GM19395 (cell line): ENCODE measurements around the gene HRH1.
A peak's percentile ranks its signal among the peaks of the same experiment; 100 is the strongest.
"Not testable (repeated sequence)": the region's sequence is repeated elsewhere in the genome, so short reads cannot be mapped to it uniquely, and the experiment has no call there.

Source experiments
- ATAC-seq: cut with Tn5 transposase; IDR thresholded peaks from one replicate; pipeline ENCODE4 v1.9.1; 2021; ENCODE audit warnings: mild to moderate bottlenecking, moderate library complexity; ENCODE audit not compliant: unreplicated experiment

Gene HRH1

DNA sequence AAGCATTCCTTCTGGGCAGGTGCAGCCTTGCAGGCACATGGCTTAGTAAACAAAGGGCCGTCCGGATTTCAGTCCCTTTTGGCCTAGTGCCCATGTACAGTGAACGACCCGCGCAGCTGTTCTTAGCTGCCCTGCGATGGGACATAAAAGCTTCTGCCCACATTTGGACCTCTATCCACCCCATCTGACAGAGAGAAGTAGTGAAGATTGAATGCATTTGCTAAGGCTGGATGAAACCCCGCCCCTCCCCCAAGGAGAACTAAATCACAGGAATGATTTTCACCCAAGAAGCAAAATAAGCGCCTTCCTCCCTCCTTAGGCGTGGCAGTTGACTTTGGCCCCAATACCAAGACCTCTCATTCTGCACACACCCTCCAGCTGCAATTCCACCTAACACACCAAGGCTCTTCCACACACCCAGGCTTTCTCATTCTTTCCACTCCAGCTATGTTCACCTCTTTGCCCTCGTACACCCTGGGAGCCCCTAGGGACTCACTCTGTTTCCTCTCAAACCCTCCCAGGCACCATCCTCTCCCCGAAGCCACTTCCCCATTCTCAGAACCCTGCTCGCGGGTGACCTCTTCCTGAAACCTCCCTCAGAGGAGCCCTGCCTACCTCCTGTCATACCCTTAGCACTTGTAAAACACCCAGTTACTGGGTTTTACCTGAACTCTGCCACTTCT, 14.1 kb upstream of the HRH1 start:
- ATAC-seq, result peak; percentile 99

DNA sequence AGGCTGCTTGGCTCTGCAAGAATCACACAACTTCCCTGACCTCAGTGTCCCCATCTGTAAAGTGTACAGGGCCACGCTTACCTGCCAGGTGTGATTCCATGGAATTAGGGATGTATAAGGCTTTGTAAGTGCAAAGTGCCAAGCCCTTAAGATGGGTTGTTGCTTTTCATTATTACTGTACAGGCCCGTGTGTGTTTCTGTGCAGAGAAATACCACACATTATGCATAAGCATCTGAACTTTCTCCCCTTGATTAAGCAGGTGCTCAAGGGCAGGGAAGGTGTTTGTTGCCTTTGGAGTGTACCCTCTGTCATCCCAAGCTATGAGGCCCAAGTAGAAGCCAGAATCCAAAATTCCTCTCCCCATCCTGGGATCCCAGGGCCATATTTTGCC, 13.6 kb upstream of the HRH1 start:
- ATAC-seq, result peak; percentile 37

DNA sequence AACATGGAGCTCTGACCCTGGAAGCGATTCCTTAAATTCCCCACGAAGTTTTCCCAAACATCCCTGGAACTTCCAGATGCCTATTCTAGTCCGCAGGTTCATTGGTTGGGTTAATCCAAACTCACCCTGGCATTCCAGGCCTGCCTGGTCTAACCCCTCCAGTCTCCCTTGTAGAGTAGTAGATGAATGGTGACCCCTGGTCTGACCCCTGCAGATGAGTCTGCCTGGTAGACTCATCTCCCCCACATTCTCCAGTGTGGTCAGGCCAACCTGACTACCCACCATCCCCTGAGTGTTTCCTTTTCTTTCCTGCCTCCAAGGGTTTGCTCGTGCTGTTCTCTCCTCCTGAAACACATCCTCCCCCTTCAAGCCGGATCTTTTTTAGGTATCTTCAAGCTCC, 10.8 kb upstream of the HRH1 start:
- ATAC-seq, result no peak

DNA sequence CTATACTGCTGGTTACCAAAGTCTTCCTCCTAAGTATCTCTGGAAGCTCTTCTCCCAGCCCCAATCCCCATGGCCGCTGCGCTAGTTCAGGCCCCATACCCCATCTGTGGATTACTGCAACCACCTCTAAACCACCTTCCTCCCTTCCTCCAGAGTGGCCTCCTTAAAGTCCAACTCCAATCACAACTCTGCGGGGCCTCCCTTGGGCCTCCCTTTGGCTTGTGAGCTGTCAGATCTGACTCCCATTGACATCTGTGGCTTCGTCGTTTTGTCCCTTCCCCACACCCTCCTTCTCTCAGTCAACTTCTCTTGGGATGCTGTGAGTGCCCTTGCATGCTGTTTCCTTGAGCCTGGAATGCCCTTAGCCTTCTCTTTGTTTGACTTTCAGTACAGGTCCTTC, 9.3 kb upstream of the HRH1 start:
- ATAC-seq, result no peak

DNA sequence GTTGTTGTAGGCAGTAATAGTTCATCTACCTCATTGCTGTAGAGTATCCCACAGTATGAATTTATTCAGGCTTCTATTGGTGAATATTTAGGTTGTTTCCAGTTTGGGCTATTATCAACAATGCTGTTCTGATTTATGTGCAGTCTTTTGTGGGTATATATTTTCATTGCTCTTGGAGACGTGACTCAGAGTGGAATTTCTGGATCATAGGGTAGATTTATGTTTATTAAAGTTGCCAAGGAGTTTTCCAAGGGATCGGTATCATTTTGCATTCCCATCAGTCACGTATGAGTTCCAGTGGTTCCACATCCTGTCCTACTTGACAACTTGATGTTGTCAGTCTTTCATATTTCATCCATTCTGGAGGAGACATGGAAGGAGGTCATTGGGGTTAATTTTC, 8.4 kb upstream of the HRH1 start:
- no peak for ATAC-seq

DNA sequence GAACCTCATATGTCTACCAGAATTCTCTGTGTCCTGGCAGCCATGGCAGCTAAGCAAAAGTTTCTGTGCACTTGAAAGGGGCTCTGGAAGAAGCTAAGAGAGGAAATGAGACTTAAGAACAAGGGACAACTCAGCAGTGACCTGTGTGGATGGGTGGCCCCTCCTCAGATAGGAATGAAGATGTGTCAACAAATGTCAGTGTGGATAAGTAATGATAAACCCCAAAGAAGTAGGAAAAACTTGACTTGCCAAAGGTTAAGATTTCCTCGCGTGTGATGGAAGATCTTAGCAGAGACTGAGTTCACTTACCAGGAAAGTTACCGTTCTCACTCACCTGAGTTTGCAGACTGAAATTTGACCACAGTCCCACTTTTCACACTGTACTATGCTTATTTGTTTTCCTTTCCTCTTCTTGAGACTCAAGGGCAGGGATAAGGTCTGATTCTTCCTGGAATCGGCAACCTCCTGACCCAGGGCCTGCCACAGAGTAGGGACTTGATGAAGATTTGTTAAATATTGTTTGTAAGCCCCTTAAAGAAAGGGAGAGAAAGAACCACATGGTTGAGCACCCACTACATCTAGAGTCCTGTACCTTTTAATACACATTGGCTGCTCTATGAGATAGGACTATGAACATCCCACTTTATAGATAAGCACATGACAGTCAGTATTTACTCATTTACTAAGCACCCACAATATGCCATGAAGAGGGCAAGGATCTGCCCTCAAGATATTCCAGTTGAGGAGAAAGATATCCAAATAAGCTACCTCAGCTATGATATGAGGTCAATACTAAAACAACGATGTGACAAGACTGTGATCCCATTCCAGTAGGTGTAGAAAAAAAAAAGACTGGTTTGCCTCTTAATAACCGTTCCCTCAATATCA, 7.3 kb upstream of the HRH1 start:
- no peak for ATAC-seq

DNA sequence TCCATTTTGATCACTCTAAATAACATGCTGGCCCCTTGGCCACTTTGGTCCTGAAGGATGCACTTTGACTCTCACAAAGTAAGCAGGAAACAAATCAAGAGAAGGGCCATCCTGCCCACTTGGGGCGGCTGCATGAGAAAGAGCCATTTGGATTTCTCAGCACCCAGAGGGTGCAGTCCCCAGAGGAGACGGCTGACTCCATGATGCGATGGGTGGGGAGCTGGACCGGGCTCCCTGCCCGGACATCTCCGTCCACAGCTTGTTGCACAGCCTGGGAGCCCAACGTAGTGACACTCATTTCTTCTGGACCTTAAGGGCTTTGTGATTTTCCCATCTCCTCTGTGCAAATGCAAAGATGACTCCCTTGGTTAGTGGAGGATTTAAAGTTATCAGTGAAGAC, 4.0 kb upstream of the HRH1 start:
- ATAC-seq, result no peak

DNA sequence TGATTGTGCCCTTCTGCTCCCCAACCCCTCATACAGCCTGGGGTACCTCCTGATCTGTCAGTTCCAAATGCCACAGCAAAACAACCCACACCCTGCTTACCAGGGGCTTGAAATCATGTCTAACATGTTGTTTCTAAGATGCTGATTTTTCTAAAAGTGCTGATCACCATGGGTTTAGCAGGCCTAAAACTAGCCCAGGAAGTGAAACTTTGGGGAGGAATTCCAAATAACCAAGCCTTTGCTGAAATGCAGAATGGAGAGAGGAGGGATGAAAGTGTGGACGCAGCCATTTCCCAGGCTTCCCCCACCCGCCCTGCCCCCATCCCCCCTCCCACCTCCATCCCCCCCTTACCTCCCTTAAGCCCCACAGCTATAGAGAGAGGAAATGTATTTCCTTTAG, 2.0 kb upstream of the HRH1 start:
- no peak for ATAC-seq

DNA sequence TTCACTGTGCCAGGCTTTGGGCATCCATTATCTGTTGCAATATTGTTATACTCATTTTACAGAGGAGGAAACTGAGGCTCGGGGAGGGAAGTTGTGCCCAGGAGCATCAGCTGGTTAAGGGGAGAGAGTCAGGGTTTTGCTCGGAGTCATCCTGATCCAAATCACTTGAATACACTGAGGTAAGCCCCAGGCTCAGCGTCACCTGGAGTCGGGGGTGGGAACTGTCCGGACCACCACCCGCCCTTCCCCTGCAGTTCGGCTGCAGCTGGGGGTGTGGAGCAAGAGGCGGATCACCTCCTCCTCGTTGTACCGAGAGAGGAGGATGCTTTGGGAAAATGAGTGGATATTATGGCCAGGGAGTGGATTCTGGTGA, 646 bp downstream of the HRH1 start:
- ATAC-seq, result no peak

DNA sequence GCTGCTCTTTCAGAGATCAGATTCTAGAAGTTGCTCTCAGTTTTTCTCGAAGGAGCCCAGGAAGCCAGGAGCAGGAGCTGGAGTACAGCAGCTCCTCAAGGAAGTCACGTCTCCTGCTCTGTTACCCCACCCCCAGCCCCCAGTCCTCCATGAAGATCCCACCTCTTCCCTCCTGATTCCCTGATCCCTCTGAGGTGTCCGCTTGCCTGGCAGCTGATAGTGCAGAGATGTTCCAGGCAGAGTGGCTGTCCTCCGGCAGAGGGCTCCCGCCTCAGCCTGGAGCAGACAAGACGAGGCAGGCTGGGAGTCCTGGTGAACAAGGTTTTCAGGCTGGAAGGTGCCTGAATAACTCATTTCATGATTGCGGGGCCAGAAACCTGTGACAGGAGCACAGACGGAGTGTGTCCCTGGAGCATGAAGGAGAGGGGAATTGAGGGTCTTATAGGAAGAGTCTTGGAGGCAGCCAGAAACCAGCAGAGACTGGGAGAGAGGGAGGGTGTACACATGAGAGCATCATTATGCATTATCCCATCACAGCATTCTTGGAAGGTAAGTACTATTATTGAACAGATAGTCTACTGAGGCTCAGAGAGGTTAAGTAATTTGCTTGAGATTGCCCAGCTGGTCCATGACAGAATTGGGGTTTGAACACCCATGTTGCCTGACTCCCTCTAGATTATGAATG, 1.2 kb downstream of the HRH1 start:
- no peak for ATAC-seq

DNA sequence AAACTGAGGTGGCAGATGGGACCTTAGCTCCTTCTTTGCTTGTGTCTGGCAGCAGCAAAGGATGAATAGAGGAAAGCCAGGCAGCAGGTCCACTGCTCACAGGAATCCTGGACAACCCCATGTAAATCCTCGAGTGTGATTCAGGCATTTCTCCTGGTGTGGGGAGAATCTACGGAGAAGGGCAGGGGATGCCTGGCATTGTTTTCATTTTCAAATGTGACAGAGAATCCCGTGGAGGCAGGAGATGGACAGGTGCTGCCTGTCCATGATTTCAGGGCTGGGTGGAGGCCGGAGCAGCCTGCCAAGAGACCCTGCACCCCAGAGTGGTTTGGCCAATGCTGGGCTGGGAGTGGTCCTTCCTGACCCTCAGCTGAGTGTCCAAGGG, 1.7 kb downstream of the HRH1 start:
- ATAC-seq, result no peak

DNA sequence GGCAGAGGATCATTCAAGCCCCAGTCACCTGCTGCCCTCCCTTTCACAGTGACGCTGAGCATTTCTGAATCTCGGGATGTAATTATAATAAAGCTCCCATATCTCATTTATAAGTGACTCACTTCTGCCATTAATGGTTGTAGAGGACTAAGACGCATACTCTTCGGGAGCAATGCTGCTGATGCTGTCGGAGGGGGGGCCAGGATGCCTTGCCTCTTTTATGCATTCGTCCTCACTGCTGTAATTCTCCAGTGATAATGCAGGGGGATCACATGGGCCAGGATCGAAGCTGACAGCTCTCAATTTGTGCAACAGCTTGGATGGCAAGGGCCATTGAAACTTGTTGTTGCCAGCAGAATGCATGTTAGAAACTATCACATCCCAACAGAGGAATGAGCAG, 3.1 kb downstream of the HRH1 start:
- ATAC-seq, result no peak

DNA sequence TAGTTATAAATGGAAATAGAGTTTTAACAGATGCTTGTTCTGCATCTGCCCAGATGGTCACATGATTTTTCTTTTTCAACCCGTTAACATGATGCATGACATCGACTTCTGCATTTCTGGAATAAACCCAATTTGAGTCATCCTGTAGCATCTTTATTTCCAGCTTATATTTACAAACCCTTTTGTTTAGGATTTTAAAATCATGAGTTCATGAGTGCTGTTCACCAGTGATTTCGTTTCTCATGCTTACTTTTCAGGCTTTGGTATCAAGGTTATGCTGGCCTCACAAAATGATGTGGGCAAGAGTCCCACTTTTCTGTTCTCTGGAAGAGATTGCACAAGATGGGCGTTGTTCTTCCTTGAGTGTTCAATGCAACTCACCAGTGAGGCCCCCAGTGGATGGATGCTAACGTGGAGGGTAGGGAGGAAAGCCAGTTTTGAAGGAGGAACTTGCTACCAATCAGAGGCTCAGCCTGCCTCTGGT, 5.2 kb downstream of the HRH1 start:
- no peak for ATAC-seq

DNA sequence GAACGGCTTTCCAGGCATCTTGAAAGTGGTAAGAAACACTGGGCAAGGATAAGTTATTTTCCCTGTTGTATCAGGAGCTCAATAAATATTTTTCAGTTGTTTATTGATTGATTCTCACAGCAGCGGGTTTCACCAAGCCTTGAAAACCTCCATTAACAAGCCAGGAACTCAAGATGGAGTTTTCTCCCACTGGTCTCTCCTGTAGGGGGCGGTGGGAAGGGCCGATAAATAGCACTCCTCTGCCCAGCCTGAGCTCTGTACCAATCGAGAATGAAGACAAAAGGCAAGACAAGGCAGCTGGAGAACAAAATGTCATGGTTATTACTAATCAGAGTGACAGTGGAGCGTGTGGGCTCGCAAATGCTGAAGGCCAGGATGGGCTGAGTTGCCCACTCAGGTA, 7.4 kb downstream of the HRH1 start:
- ATAC-seq, result no peak

DNA sequence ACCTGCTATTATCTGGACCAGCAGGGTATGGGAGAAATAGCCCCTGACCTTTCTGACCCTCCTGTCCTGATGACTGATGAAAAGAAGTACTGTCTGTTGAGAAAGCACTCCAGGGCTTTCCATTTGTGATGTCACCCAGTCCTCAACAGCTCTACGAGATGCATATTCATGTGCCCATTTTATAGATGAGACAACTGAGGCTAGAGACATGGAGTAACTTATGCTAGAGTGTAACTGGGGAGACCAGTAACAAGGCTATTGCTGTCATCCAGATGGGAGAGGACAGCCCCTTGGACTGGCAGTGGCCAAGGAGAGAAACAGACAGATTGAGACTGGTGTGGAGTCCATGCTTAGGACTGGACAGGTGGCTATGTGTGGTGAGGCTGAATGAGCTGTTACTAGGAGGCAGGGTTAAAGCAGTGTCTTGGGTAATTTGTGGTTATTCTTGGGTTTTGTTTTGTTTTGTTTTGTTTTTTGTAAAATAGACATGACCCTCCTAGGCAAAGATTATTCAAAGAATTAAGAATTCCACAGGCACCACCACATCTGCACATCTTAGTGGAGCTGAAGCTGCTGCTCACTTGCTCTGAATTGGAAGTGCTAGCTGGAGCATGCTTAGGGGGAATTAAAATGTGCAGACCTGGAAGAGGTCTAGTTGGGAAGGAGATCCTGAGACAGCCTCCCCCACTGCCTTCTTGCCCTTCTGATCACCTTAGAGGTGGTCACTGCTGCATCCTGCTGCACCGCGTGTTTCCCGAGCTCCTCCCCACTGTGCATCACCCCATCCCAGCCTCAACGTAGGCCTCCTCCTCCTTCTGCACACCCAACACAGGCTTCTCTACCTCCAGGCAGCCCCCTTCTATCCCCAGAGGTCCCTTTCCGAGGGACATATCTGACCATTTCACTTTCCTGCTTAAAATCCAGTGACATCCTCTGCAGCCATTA, 8.4 kb downstream of the HRH1 start:
- no peak for ATAC-seq

DNA sequence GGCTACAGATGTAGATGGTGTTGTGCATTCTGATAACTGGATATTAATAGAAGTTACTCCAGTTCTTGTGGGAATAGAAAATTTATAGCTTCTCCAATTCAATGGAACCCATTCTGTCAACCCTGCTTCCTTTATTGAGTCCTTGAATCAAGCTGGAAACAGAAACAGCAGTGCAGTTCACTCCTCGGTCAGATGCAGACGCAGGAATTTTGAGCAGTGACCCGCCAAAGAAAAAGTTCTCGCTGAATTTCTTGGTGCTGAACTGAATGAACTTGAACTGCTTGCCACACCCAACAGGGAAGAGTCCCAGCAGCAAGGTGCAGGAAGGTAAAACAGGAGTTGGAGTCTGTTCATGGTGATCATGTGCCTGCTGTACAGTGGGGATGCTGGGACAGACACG, 10.3 kb downstream of the HRH1 start:
- no peak for ATAC-seq

DNA sequence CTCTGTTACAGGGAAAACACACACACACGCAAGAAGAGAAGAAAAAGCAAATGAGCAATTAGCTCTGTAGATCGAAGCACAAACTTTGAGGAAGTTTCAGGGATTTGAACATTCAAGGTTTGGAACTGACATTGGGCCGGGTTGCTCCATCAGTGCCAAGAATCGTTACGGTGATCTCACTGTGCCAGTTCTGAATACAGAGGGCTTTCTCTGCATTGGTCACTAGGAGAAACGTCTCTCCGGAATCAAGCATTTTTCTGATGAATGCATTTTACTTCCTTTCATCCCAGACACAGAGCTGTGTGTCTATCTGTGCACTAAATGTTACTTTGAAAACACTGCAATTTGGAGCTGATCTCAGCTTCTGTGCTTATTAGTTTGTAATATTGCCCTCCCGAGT, 11.2 kb downstream of the HRH1 start:
- no peak for ATAC-seq

DNA sequence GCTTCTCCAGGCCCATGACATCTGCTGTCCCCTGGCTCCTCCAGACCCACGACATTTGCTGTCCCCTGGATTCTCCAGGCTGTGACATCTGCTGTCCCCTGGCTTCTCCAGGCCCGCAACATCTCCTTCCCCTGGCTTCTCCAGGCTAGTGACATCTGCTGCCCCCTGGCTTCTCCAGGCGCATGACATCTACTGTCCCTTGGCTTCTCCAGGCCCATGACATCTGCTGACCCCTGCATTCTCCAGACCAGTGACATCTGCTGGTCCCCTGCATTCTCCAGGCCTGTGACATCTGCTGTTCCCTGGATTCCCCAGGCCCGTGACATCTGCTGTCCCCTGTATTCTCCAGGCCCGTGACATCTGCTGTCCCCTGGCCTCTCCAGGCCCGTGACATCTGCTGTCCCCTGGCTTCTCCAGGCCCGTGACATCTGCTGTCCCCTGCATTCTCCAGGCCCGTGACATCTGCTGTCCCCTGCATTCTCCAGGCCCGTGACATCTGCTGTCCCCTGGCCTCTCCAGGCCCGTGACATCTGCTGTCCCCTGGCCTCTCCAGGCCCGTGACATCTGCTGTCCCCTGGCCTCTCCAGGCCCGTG, 12.6 kb downstream of the HRH1 start:
- not testable (repeated sequence) for ATAC-seq

DNA sequence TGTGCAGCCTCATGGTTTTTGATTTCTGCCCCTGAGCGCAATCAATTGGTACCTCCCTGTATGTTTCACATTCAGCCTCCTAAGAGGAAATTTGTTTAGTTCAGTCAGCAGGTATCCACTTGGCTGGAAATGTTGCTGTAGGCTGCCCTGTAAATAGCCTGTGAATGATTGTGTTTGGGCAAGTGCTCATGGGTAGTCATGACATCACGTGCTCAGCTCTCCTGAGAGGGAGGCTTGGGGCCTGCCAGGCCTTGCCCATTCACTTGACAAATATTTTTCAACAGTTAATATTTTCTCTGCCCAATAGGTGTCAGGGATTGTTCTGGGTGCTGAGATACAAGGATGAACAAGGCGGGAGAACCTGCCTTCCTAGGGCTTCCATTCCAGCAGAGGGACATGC, 13.3 kb downstream of the HRH1 start:
- no peak for ATAC-seq

DNA sequence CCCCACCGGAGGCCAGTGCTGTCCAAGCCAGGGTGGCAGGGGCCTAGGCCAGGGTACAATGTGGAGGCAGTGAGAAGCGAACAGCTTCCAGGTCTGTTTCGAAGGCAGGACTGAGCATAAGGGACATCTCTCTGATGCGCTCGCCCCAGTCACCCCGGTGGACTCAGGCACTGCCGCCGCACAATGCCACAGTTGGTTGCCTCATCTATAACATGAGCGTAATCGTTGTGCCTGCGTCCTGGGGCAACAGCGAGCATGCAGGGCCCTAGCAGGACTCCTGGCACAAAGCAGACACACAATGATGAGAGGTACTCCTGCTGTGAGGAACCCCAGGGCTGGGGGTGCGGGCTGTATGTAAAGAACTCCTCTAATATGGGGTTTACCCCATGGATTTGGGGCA, 14.1 kb downstream of the HRH1 start:
- ATAC-seq, result no peak
